Neural cell (in vitro differentiated cells): ENCODE measurements around the gene AIF1L. TPM values are rescaled to one million over a fixed set of nuclear protein-coding genes. Genes with fewer than 3 reads are reported as not detected.

Source experiments
- H2AFZ ChIP-seq: fragments of 200-600, 300-800 bp; sonication (generic), shearing (Covaris generic); 2 replicates; pipeline ENCODE4 v1.6.0; 2014; ENCODE audit warnings: low read depth, mild to moderate bottlenecking, antibody characterized with exemption, low read length, moderate library complexity
- H3F3A ChIP-seq: fragments of 200-600 bp; shearing (Covaris generic); 2 replicates; pipeline ENCODE4 v1.6.1; 2016; ENCODE audit warnings: mild to moderate bottlenecking, moderate library complexity, mixed read lengths, antibody characterized with exemption, low read length; ENCODE audit not compliant: insufficient read depth, poor library complexity, severe bottlenecking
- H3K27ac ChIP-seq: fragments of 200-600, 300-800 bp; sonication (generic), shearing (Covaris generic); 2 replicates; pipeline ENCODE4 v1.5.1; 2014; ENCODE audit warnings: mild to moderate bottlenecking, low read length, moderate library complexity
- H3K27me3 ChIP-seq: fragments of 300-800, 200-600 bp; sonication (generic), shearing (Covaris generic); 2 replicates; pipeline ENCODE4 v1.6.0; 2014; ENCODE audit warnings: mild to moderate bottlenecking, low read depth, low read length, moderate library complexity; ENCODE audit not compliant: insufficient read depth
- H3K36me3 ChIP-seq: fragments of 300-800, 200-600 bp; sonication (generic), shearing (Covaris generic); 2 replicates; pipeline ENCODE4 v1.5.1; 2014; ENCODE audit warnings: mild to moderate bottlenecking, antibody characterized with exemption, low read length, moderate library complexity; ENCODE audit not compliant: insufficient read depth
- H3K4me2 ChIP-seq: fragments of 300-800, 200-600 bp; sonication (generic), shearing (Covaris generic); 2 replicates; pipeline ENCODE4 v1.6.0; 2014; ENCODE audit warnings: mild to moderate bottlenecking, low read length
- H3K4me3 ChIP-seq: fragments of 300-800, 200-600 bp; sonication (generic), shearing (Covaris generic); 2 replicates; pipeline ENCODE4 v1.5.1; 2014; ENCODE audit warnings: mild to moderate bottlenecking, low read length, moderate library complexity
- H3K79me2 ChIP-seq: fragments of 200-600 bp; shearing (Covaris generic); replicated peaks from 2 replicates; pipeline ENCODE4 v1.6.0; 2014; ENCODE audit warnings: mild to moderate bottlenecking, low read length, moderate library complexity; ENCODE audit not compliant: insufficient read depth
- H3K9ac ChIP-seq: fragments of 300-800, 200-600 bp; sonication (generic), shearing (Covaris generic); 2 replicates; pipeline ENCODE4 v1.6.1; 2016; ENCODE audit warnings: mild to moderate bottlenecking, low read length, mixed read lengths
- H3K9me2 ChIP-seq: fragments of 200-600 bp; shearing (Covaris generic); 2 replicates; pipeline ENCODE4 v1.6.1; 2016; ENCODE audit warnings: mild to moderate bottlenecking, low read length, mixed read lengths; ENCODE audit not compliant: insufficient read depth
- H3K9me3 ChIP-seq: fragments of 200-600, 300-800 bp; sonication (generic), shearing (Covaris generic); 2 replicates; pipeline ENCODE4 v1.6.1; 2016; ENCODE audit warnings: mild to moderate bottlenecking, mixed run types, low read length, moderate library complexity, mixed read lengths
- H4K20me1 ChIP-seq: fragments of 200-600 bp; shearing (Covaris generic); 2 replicates; pipeline ENCODE4 v1.6.1; 2016; ENCODE audit warnings: mild to moderate bottlenecking, mixed run types; ENCODE audit not compliant: insufficient read depth
- CTCF ChIP-seq: fragments of 450-650 bp; IDR thresholded peaks from 2 replicates; pipeline ENCODE4 v1.5.1; 2014; ENCODE audit warnings: antibody characterized with exemption, mild to moderate bottlenecking, moderate library complexity; ENCODE audit not compliant: poor library complexity, severe bottlenecking
- EP300 ChIP-seq: fragments of 450-650 bp; conservative IDR thresholded peaks from 2 replicates; pipeline ENCODE4 v1.6.1; 2014; ENCODE audit warnings: antibody characterized with exemption, mild to moderate bottlenecking, moderate library complexity; ENCODE audit not compliant: poor library complexity, severe bottlenecking
- EZH2 ChIP-seq: fragments of 200-600, 300-800 bp; shearing (Covaris generic), sonication (generic); IDR thresholded peaks from 2 replicates; pipeline ENCODE4 v1.6.1; 2014; ENCODE audit warnings: antibody characterized with exemption, low read length, borderline replicate concordance, mild to moderate bottlenecking; ENCODE audit not compliant: insufficient read depth, poor library complexity, severe bottlenecking
- MXI1 ChIP-seq: fragments of 450-650 bp; conservative IDR thresholded peaks from 2 replicates; pipeline ENCODE4 v1.6.1; 2014; ENCODE audit warnings: antibody characterized with exemption, mild to moderate bottlenecking; ENCODE audit not compliant: poor library complexity, severe bottlenecking
- POLR2AphosphoS5 ChIP-seq: IDR thresholded peaks from 2 replicates; pipeline ENCODE4 v1.6.1; 2012
- RAD21 ChIP-seq: fragments of 450-650 bp; conservative IDR thresholded peaks from 2 replicates; pipeline ENCODE4 v1.6.1; 2014; ENCODE audit warnings: antibody characterized with exemption, mild to moderate bottlenecking, moderate library complexity
- SMC3 ChIP-seq: fragments of 450-650 bp; conservative IDR thresholded peaks from 2 replicates; pipeline ENCODE4 v1.6.1; 2014; ENCODE audit warnings: antibody characterized with exemption, mild to moderate bottlenecking, moderate library complexity; ENCODE audit not compliant: poor library complexity
- TAF1 ChIP-seq: IDR thresholded peaks from 2 replicates; pipeline ENCODE4 v1.6.1; 2012; ENCODE audit warnings: low read depth
- polyA plus RNA-seq: library from polyadenylated mRNA; depleted of rRNA; stranded (reverse); fragments of >200 nt; gene quantifications from 2 replicates; pipeline ENCODE4 v1.2.3, GENCODE V29; 2014
- TF ChIP-seq, protein P1 (sequence below): IDR thresholded peaks from 2 replicates; pipeline ENCODE4 v1.6.1; 2012; ENCODE audit warnings: borderline replicate concordance

AIF1L gene
- polyA plus RNA-seq, 1 donor from 2014 or later: 3.4 TPM

DNA sequence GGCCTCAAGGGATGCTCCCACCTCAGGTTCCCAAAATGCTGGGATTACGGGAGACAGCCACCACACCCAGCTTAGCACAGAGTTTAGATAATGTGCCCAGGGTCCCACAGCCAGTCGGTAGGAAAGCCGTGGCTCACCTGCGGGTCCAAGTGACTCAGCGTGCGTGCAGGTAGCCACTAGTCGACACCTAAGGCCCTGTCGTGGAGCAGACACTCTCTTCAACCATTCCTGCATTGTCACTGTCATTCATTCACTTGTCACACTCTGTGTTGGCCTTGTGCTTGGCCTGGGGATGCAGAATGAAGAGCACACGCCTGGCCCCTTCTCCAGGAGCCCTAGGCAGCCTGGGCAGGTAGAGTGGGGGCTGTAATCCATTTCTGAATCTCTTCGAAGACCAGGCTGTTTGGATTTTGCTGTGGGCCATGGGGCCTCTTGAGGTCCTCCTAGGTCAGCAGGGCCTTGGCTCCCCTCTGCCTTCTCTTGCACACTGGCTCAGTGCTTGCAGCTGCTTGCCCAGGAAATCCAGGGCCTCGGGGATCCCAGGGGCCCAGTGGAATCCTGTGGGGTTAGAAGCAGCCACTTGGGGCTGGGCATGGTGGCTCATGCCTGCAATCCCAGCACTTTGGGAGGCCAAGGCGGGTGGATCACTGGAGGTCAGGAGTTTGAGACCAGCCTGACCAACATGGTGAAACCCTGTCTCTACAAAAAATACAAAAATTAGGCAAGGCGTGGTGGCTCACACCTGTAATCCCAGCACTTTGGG lies 6.1 kb upstream of the AIF1L start:
- no peak overlapping the region for H3K9ac ChIP-seq
- no peaks in the 10 kb centered on the region for H4K20me1 ChIP-seq
- no peak overlapping the region for H3K27ac ChIP-seq
- H3K79me2 ChIP-seq: no peaks in the 10 kb centered on the region
- H3K36me3 ChIP-seq: no peaks in the 10 kb centered on the region
- no peak overlapping the region for H2AFZ ChIP-seq
- no peaks in the 10 kb centered on the region for H3K27me3 ChIP-seq
- no peaks in the 10 kb centered on the region for H3K9me3 ChIP-seq
- H3K9me2 ChIP-seq: no peaks in the 10 kb centered on the region
- TF ChIP-seq, protein P1, sequence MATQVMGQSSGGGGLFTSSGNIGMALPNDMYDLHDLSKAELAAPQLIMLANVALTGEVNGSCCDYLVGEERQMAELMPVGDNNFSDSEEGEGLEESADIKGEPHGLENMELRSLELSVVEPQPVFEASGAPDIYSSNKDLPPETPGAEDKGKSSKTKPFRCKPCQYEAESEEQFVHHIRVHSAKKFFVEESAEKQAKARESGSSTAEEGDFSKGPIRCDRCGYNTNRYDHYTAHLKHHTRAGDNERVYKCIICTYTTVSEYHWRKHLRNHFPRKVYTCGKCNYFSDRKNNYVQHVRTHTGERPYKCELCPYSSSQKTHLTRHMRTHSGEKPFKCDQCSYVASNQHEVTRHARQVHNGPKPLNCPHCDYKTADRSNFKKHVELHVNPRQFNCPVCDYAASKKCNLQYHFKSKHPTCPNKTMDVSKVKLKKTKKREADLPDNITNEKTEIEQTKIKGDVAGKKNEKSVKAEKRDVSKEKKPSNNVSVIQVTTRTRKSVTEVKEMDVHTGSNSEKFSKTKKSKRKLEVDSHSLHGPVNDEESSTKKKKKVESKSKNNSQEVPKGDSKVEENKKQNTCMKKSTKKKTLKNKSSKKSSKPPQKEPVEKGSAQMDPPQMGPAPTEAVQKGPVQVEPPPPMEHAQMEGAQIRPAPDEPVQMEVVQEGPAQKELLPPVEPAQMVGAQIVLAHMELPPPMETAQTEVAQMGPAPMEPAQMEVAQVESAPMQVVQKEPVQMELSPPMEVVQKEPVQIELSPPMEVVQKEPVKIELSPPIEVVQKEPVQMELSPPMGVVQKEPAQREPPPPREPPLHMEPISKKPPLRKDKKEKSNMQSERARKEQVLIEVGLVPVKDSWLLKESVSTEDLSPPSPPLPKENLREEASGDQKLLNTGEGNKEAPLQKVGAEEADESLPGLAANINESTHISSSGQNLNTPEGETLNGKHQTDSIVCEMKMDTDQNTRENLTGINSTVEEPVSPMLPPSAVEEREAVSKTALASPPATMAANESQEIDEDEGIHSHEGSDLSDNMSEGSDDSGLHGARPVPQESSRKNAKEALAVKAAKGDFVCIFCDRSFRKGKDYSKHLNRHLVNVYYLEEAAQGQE: no peak
- no peak for TF ChIP-seq CTCF
- TF ChIP-seq POLR2AphosphoS5: no peak
- no peak for TF ChIP-seq MXI1
- no peak for TF ChIP-seq SMC3
- TF ChIP-seq EZH2: no peak
- no peak for TF ChIP-seq RAD21
- TF ChIP-seq TAF1: no peak
- no peak for TF ChIP-seq EP300
- H3K4me2 ChIP-seq: no peak overlapping the region
- H3K4me3 ChIP-seq: no peak overlapping the region
- H3F3A ChIP-seq: no peaks in the 10 kb centered on the region

- Histone ChIP-seq H3K4me2 (no peak overlapping the region), H3K27ac (no peak overlapping the region), H3K27me3 (peaks cover 9% of the 10 kb centered on the region), H3K9me3 (no peaks in the 10 kb centered on the region), H4K20me1 (no peaks in the 10 kb centered on the region), H3K9me2 (no peaks in the 10 kb centered on the region), H3F3A (peaks cover 3% of the 10 kb centered on the region), H3K4me3 (no peak overlapping the region), H3K36me3 (no peaks in the 10 kb centered on the region), H3K79me2 (no peaks in the 10 kb centered on the region), H3K9ac (no peak overlapping the region), H2AFZ (no peak overlapping the region)
- TF ChIP-seq TAF1 (no peak), MXI1 (no peak), EZH2 (no peak), SMC3 (no peak), EP300 (no peak), POLR2AphosphoS5 (no peak)
- TF ChIP-seq, protein P1: no peak
Measured at GRCh38 chr9:131091352-131091992, 4.9 kb upstream of the AIF1L start.
